ENCODE data around the gene CYP2E1.
A peak's percentile ranks its signal among the peaks of the same experiment; 100 is the strongest.
"Not testable (repeated sequence)": the region's sequence is repeated elsewhere in the genome, so short reads cannot be mapped to it uniquely, and the experiment has no call there.

Gene CYP2E1

GRCh38 chr10:133511408-133511807, 15.8 kb upstream of the CYP2E1 start:
- no peaks in the 10 kb centered on the region for H3K4me1 ChIP-seq (ENCODE audit: control insufficient read depth in 1 of 2, insufficient read depth in 1 of 2, low read depth in 1 of 2, low read length in 1 of 2)
- no peak for TF ChIP-seq CTCF (IDR thresholded peaks at IDR 0.05)
- H3K9me3 ChIP-seq, result no peaks in the 10 kb centered on the region
- no peak overlapping the region for H3K27ac ChIP-seq
- H3K27me3 ChIP-seq, result peaks cover 48% of the 10 kb centered on the region
- no peak overlapping the region for H3K4me3 ChIP-seq (ENCODE audit: low read depth in 1 of 2, low read length in 1 of 2)
- H3K36me3 ChIP-seq, result no peaks in the 10 kb centered on the region

GRCh38 chr10:133511907-133512528, 15.1 kb upstream of the CYP2E1 start:
- Histone ChIP-seq H3K9me3 (no peaks in the 10 kb centered on the region), H3K27me3 (peaks cover 54% of the 10 kb centered on the region), H3K4me1 (ENCODE audit: control insufficient read depth in 1 of 2, insufficient read depth in 1 of 2, low read depth in 1 of 2, low read length in 1 of 2) (no peaks in the 10 kb centered on the region), H3K36me3 (no peaks in the 10 kb centered on the region), H3K4me3 (ENCODE audit: low read depth in 1 of 2, low read length in 1 of 2) (no peak overlapping the region), H3K27ac (no peak overlapping the region)
- TF ChIP-seq CTCF (IDR thresholded peaks at IDR 0.05), result no peak

GRCh38 chr10:133515471-133515870, 11.7 kb upstream of the CYP2E1 start:
- no peak for TF ChIP-seq CTCF (IDR thresholded peaks at IDR 0.05)
- Histone ChIP-seq H3K36me3 (no peaks in the 10 kb centered on the region), H3K4me1 (ENCODE audit: control insufficient read depth in 1 of 2, insufficient read depth in 1 of 2, low read depth in 1 of 2, low read length in 1 of 2) (peaks cover 0 to 6% of the 10 kb centered on the region in 2 experiments), H3K4me3 (ENCODE audit: low read depth in 1 of 2, low read length in 1 of 2) (no peak overlapping the region), H3K9me3 (no peaks in the 10 kb centered on the region), H3K27ac (no peak overlapping the region), H3K27me3 (peaks cover 70% of the 10 kb centered on the region)

- Histone ChIP-seq H3K4me3 (ENCODE audit: low read depth in 1 of 2, low read length in 1 of 2) (no peak overlapping the region), H3K27ac (no peak overlapping the region), H3K9me3 (no peaks in the 10 kb centered on the region), H3K36me3 (no peaks in the 10 kb centered on the region), H3K4me1 (ENCODE audit: control insufficient read depth in 1 of 2, insufficient read depth in 1 of 2, low read depth in 1 of 2, low read length in 1 of 2) (peaks cover 0 to 6% of the 10 kb centered on the region in 2 experiments), H3K27me3 (peaks cover 70% of the 10 kb centered on the region)
- no peak for TF ChIP-seq CTCF (IDR thresholded peaks at IDR 0.05)
Observed at GRCh38 chr10:133516057-133516456, 11.1 kb upstream of the CYP2E1 start.

GRCh38 chr10:133518517-133518916, 8.6 kb upstream of the CYP2E1 start:
- not testable (repeated sequence) for H3K36me3 ChIP-seq; H3K4me1 ChIP-seq (ENCODE audit: control insufficient read depth in 1 of 2, insufficient read depth in 1 of 2, low read depth in 1 of 2, low read length in 1 of 2); H3K4me3 ChIP-seq (ENCODE audit: low read depth in 1 of 2, low read length in 1 of 2); H3K9me3 ChIP-seq; H3K27ac ChIP-seq
- peaks cover 74% of the 10 kb centered on the region for H3K27me3 ChIP-seq

GRCh38 chr10:133520193-133520738, 6.9 kb upstream of the CYP2E1 start:
- peak; percentile 60 for TF ChIP-seq CTCF (IDR thresholded peaks at IDR 0.05)
- peaks cover 11% of the 10 kb centered on the region for H3K9me3 ChIP-seq
- peaks cover 0 to 6% of the 10 kb centered on the region in 2 experiments for H3K4me1 ChIP-seq (ENCODE audit: control insufficient read depth in 1 of 2, insufficient read depth in 1 of 2, low read depth in 1 of 2, low read length in 1 of 2)
- H3K27ac ChIP-seq, result no peak overlapping the region
- no peaks in the 10 kb centered on the region for H3K36me3 ChIP-seq
- H3K27me3 ChIP-seq, result peaks cover 78% of the 10 kb centered on the region
- H3K4me3 ChIP-seq (ENCODE audit: low read depth in 1 of 2, low read length in 1 of 2), result no peak overlapping the region

Data from neutrophil (primary cell).